ENCODE measurements around the gene PPP1R26.
"Not testable (repeated sequence)": the region's sequence is repeated elsewhere in the genome, so short reads cannot be mapped to it uniquely, and the experiment has no call there.

Gene PPP1R26

GRCh38 chr9:135519179-135519971, 39.8 kb downstream of the PPP1R26 start:
- FAIRE-seq (peak; percentile 91), DNase-seq (ENCODE audit: low spot score) (no peak)

DNA sequence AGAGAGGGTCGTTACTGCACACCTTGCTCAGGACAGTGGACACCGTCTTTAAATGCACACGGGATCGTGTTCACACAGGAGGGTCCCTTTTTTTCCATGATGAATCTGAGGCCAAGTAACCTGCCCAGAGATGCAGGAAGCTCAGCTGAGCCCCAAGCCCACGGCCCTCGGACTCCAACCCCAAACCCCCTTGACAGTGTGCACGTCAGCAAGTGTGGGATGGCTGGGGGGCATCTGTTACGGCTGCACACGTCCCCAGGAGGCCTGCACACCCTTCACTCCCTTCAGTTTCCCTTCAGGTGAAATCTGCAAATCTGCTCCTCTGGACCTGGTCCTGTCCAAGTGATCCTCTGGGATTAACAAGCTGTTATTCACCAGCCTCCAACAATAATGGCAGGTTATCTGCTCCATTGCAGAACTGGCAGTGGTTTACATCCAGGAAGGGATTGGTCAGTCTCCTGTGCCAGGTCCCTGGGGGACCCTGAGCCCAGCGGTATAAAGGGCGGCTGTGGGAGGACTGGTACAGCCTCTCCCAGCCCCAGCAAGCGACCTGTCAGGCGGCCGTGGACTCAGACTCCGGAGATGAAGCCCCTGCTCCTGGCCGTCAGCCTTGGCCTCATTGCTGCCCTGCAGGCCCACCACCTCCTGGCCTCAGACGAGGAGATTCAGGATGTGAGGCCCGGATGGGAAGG, 41.5 kb downstream of the PPP1R26 start, which contains the start of gene LCN1:
Gene LCN1 (plus strand): TSS at position 525 of the 692 bp plus-strand sequence. CDS start 58 bp downstream, at position 583.
- FAIRE-seq (no peak), DNase-seq (ENCODE audit: low spot score) (no peak)

GRCh38 chr9:135521608-135522095, 42.1 kb downstream of the PPP1R26 start:
- FAIRE-seq (no peak), DNase-seq (ENCODE audit: low spot score) (no peak)

- no peak for FAIRE-seq
- no peak for DNase-seq (ENCODE audit: low spot score)
These were observed 42.7 kb downstream of the PPP1R26 start for GRCh38 chr9:135522137-135522877.

DNA sequence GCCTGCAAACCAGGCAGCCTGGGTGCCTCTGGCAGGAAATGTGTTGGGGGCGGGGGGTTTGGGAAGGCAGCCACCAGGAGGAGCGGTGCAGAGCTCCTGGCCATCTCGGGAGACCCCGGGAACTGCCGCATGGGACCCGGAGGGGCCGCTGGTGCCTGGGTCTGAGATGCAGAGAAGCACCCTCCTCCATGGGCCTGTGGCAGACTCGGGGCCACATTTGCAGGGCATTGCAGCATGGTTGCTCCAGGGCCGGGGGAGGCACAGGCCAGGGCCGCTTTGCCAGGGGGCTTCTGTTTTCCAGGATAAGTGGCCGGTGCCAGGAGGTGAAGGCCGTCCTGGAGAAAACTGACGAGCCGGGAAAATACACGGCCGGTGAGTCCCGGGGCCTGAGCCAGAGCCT, 43.3 kb downstream of the PPP1R26 start:
- FAIRE-seq (no peak), DNase-seq (ENCODE audit: low spot score) (no peak)

DNA sequence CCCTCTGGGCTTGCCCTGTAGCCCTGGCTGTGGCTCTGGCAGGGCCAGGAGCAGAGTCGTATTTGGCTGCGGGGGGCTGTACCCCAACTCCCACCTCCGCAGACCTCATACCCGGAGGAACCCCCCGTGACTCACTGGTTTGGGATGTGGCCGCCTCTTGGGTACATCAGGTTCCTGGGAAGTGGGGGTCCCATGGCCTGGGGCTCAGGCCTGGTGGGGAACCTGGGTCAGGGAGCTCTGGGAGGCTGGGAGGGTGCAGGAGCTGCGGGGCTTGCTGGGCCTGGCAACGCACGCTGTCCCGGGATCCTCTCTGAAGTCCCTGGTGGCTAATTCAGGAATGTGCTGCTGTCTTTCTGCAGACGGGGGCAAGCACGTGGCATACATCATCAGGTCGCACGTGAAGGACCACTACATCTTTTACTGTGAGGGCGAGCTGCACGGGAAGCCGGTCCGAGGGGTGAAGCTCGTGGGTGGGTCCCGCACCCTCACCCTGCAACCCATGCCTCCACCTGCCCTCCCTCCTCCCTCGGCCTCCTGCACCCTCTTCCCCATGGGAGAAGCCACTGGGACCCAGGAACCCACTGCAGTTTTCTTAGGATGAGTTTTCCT, 44.0 kb downstream of the PPP1R26 start:
- FAIRE-seq (peak; percentile 20), DNase-seq (ENCODE audit: low spot score) (no peak)

DNA sequence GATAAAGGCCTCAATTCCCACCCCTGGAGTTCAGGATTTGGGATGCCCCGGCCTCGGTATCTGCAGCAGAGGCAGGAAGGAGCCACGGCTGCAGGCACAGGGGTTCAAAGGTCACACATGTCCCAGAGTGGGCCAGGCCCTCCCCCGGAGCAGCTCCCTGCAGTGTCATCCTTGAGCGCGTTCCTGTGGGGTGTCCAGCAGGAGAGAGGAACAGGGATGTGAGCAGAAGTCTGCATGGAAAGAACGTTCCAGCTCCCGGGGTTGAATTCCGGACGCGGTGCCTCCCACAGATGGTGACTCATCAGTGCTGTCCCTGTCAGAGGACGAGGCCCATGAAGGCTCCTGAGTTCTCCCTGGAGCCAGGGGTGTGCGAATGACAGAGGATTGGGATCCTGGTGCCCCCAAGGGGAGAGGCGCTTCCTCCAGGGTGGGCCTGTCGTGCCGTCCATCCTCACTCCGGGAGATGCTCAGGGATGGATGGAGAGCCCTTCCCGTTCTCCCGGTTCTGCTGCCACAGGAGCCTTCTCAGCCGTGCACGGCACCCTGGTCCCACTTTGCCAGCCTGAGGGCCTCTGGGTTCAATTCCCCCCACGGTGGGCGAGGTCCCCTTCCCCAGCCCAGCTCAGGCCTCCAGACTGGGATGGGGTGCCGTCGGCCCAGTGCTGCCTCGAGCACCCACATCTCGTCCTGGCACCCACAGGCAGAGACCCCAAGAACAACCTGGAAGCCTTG, 44.7 kb downstream of the PPP1R26 start:
- FAIRE-seq, result no peak

GRCh38 chr9:135525241-135526088, 45.9 kb downstream of the PPP1R26 start:
- DNase-seq (ENCODE audit: low spot score), result no peak
- FAIRE-seq, result no peak

More for the DNA sequence above, 44.7 kb downstream of the PPP1R26 start:
- DNase-seq (ENCODE audit: low spot score), result peak; percentile 54

GRCh38 chr9:135526089-135526729, 46.6 kb downstream of the PPP1R26 start:
- DNase-seq (ENCODE audit: low spot score) (no peak), FAIRE-seq (no peak)

GRCh38 chr9:135526730-135527571, 47.4 kb downstream of the PPP1R26 start:
- no peak for FAIRE-seq
- DNase-seq (ENCODE audit: low spot score), result no peak

DNA sequence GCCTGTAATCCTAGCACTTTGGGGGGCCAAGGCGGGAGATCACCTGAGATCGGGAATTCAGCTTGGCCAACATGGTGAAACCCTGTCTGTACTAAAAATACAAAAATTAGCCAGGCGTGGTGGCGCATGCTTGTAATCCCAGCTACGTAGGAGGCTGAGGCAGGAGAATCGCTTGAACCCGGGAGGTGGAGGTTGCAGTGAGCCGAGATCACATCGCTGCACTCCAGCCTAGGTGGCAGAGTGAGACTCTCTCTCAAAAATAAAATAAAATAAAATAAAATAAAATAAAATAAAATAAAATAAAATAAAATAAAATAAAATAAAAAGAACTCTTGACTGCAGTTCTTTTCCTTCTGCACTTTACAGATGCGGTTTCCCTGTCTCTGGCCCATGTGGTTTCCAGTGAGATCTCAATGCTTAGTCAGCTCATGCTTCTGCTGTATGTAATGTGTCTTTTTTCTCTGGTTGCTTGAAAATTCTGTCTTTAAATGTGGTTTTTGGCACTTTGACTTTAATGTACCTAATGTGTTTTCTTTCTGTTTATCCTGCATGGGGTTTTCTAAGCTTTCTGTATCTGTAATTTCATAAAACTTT, 49.4 kb downstream of the PPP1R26 start:
- DNase-seq (ENCODE audit: low spot score); FAIRE-seq: not testable (repeated sequence)

- FAIRE-seq (no peak), DNase-seq (ENCODE audit: low spot score) (no peak)
These were observed 50.6 kb downstream of the PPP1R26 start for GRCh38 chr9:135530146-135530545.

DNA sequence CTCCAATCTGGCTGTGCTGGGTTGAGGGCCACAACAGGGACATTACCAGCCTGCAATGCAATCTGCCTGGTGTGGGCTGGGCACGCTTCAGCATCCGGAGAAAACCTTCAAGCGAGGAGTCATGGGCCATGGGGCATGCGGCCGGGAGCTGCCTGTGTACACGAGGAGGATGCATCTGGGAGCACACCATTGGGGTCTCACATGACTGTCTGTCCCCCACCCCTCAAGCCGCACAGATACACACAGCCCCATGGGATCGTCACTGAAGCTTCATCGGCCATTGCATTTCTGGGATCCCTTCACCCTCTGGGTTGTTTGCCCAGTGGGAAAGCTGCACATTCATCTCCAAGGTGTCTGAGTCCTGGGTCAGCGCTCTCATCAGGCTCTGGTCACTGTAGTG, 51.5 kb downstream of the PPP1R26 start:
- no peak for FAIRE-seq
- no peak for DNase-seq (ENCODE audit: low spot score)

DNA sequence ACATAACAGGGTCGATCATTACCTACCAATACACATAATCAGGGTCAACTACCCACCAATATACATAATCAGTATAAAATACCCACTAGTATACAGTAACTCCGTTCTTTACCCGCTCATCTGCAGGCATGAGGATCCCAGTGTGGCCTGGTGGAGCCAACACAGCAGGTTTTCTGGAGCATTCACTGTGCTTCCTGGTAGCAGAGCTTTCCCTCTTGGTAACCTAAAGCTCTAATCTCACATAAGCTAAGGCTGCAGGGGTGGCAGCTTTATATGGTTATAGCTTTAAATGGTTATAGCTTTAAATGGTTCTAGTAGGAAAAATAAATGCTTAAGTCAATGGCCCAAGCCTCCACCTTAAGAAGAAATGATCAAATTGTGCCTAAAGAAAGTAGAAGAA, 53.5 kb downstream of the PPP1R26 start:
- no peak for FAIRE-seq

GRCh38 chr9:135533674-135534073, 54.1 kb downstream of the PPP1R26 start:
- no peak for DNase-seq (ENCODE audit: low spot score)
- FAIRE-seq, result no peak

More for the DNA sequence above, 53.5 kb downstream of the PPP1R26 start:
- DNase-seq (ENCODE audit: low spot score), result no peak

GRCh38 chr9:135534192-135534711, 54.7 kb downstream of the PPP1R26 start:
- DNase-seq (ENCODE audit: low spot score); FAIRE-seq: not testable (repeated sequence)

GRCh38 chr9:135534826-135535225, 55.2 kb downstream of the PPP1R26 start:
- not testable (repeated sequence) for DNase-seq (ENCODE audit: low spot score); FAIRE-seq

Data from urothelium cell line (cell line).